Activated CD8-positive, alpha-beta T cell treated with anti-CD3 and anti-CD28 coated beads, Interleukin-2, amount 10 ng/mL, durations not matched to agents 7 days and 5 days (primary cell): ENCODE data around the gene MAP3K12. TPM values are rescaled to one million over a fixed set of nuclear protein-coding genes. Genes with fewer than 3 reads are reported as not detected.
A peak's percentile ranks its signal among the peaks of the same experiment; 100 is the strongest.

Experiments
- ATAC-seq: fragments of 150-1000 bp; cut with Tn5 transposase; one replicate; pipeline ENCODE4 v1.10.0; 2021; ENCODE audit warnings: moderate library complexity
- CTCF ChIA-PET: fragments of 350-600 bp; sonication (Branson Sonifier 250); formaldehyde crosslinking; loops from one replicate; lab custom pipeline; 2021; ENCODE audit warnings: antibody characterized with exemption; lab: Charles Lee
- POLR2A ChIA-PET: fragments of 350-600 bp; sonication (Branson Sonifier 250); formaldehyde crosslinking; loops from one replicate; lab custom pipeline; 2021; ENCODE audit warnings: antibody characterized with exemption; lab: Charles Lee
- DNase-seq: peaks from one replicate; pipeline ENCODE4 v3.0.0-alpha.2; 2020
- H3K27ac Mint-ChIP-seq: one replicate; pipeline ENCODE4 v1.8.0; 2021; ENCODE audit warnings: mild to moderate bottlenecking, mixed read lengths
- H3K27me3 Mint-ChIP-seq: one replicate; pipeline ENCODE4 v1.8.0; 2021; ENCODE audit warnings: low read depth, mixed read lengths
- H3K36me3 Mint-ChIP-seq: one replicate; pipeline ENCODE4 v1.8.0; 2021; ENCODE audit warnings: low read depth, mixed read lengths
- H3K4me1 Mint-ChIP-seq: one replicate; pipeline ENCODE4 v1.8.0; 2021; ENCODE audit warnings: low read depth, mixed read lengths
- H3K4me3 Mint-ChIP-seq: one replicate; pipeline ENCODE4 v1.8.0; 2021; ENCODE audit warnings: mild to moderate bottlenecking, mixed read lengths
- H3K9me3 Mint-ChIP-seq: one replicate; pipeline ENCODE4 v1.8.0; 2022; ENCODE audit warnings: mixed read lengths; ENCODE audit not compliant: insufficient read depth
- total RNA-seq, 2 experiments: library from RNA; stranded (reverse); gene quantifications; one replicate each; pipeline ENCODE4 v1.2.3, GENCODE V29; 2021

MAP3K12 gene
- total RNA-seq, 2 experiments from 2014 or later, result 22.7 to 22.9 TPM

GRCh38 chr12:53524476-53524875 is 25.2 kb upstream of the MAP3K12 start:
- CTCF ChIA-PET, result interaction anchor here (0.7 to 1.1 kb wide), 2 partner anchors 19 to 172 kb away, joined by 3 to 5 read pairs; no protein-coding TSS in a partner anchor

DNA sequence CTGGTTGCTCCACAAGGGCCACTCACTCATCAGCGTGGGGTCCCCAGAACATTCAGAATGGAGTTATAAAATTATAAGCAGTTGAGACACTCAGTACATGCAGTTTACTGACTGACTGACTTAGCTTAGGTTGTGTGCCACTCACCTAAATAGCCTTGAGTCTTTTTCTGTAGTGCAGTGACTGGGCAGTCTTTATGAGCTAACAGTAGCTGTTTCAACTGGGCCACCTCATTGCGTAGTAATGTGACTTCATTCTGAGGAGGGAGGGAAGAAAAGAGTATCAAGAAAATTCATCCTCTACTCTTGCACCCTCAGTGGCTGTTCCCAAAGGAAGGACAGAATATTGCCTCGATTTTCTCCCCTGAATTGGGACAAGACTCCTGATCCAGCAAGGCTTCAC is 23.9 kb upstream of the MAP3K12 start:
- peaks cover 19% of the 10 kb centered on the region for H3K36me3 Mint-ChIP-seq
- no peaks in the 10 kb centered on the region for H3K27me3 Mint-ChIP-seq
- no peak overlapping the region for H3K27ac Mint-ChIP-seq
- no peaks in the 10 kb centered on the region for H3K9me3 Mint-ChIP-seq
- no peak overlapping the region for H3K4me3 Mint-ChIP-seq
- CTCF ChIA-PET, result interaction anchor here (0.7 to 3.1 kb wide), 3 partner anchors 20 to 153 kb away, joined by 3 to 16 read pairs (median 3); partner anchors contain the start of genes ATP5MC2 and TARBP2
- peaks cover 2% of the 10 kb centered on the region for H3K4me1 Mint-ChIP-seq
- no peak for DNase-seq
- ATAC-seq, result no peak
- POLR2A ChIA-PET, result interaction anchor here (0.6 kb wide), 1 partner anchor 22 kb away, joined by 3 read pairs; no protein-coding TSS in a partner anchor

More at GRCh38 chr12:53524476-53524875, 25.2 kb upstream of the MAP3K12 start:
- ATAC-seq (no peak), DNase-seq (no peak)
- Mint-ChIP-seq H3K9me3 (no peaks in the 10 kb centered on the region), H3K4me3 (no peak overlapping the region), H3K27ac (no peak overlapping the region), H3K4me1 (peaks cover 2% of the 10 kb centered on the region), H3K36me3 (peaks cover 22% of the 10 kb centered on the region), H3K27me3 (no peaks in the 10 kb centered on the region)
- POLR2A ChIA-PET, result no interaction called here

- no peak overlapping the region for H3K4me3 Mint-ChIP-seq
- ATAC-seq (no peak), DNase-seq (no peak)
- ChIA-PET POLR2A (no interaction called here), CTCF (interaction anchor here (1.4 to 5.6 kb wide), 5 partner anchors 10 to 166 kb away, joined by 3 to 25 read pairs (median 5); no protein-coding TSS in a partner anchor)
- H3K27ac Mint-ChIP-seq, result no peak overlapping the region
- no peaks in the 10 kb centered on the region for H3K9me3 Mint-ChIP-seq
- H3K27me3 Mint-ChIP-seq, result no peaks in the 10 kb centered on the region
- peaks cover 45% of the 10 kb centered on the region for H3K36me3 Mint-ChIP-seq
- peaks cover 16% of the 10 kb centered on the region for H3K4me1 Mint-ChIP-seq
Measured at GRCh38 chr12:53518381-53518780, 19.1 kb upstream of the MAP3K12 start.

DNA sequence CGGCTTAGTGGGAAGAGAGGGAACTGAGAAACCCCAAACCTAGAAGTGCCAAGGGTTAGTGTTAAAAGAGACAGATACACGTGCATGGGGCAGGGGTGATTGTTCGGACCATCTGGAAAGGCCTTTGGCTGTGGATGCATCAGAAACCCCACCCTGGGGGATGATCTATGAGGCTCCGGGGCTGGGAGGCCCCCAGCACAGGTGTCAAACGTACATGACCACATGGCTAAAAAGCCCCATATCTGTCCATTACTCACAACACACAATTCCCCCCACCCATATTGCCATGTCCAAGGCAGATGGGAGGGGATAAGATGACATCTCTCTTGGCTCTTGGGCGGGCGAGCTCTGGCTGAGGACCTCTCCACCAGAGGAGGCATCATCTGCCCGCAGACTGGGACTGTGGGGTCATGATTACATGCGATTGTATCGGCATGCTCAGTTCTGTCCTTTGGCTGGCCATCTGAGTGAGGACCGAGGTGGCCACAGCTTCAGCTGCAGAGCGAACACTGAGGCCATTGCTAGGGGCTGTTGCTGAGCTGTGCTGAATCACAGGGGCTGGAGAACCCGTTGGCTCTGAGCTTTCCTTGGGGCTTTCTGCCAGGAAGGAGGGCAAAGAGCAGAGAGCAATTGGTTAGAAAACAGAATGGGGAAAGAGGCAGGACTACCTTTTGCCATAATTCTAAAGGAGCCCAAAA is 17.6 kb upstream of the MAP3K12 start:
- DNase-seq, result no peak
- ChIA-PET POLR2A (no interaction called here), CTCF (interaction anchor here (1.2 to 5.6 kb wide), 5 partner anchors 8 to 164 kb away, joined by 4 to 25 read pairs (median 10); partner anchors contain the start of gene ATP5MC2)
- H3K27ac Mint-ChIP-seq, result no peak overlapping the region
- peaks cover 16% of the 10 kb centered on the region for H3K4me1 Mint-ChIP-seq
- no peaks in the 10 kb centered on the region for H3K9me3 Mint-ChIP-seq
- no peaks in the 10 kb centered on the region for H3K27me3 Mint-ChIP-seq
- H3K36me3 Mint-ChIP-seq, result peaks cover 36% of the 10 kb centered on the region
- ATAC-seq, result no peak
- no peak overlapping the region for H3K4me3 Mint-ChIP-seq

DNA sequence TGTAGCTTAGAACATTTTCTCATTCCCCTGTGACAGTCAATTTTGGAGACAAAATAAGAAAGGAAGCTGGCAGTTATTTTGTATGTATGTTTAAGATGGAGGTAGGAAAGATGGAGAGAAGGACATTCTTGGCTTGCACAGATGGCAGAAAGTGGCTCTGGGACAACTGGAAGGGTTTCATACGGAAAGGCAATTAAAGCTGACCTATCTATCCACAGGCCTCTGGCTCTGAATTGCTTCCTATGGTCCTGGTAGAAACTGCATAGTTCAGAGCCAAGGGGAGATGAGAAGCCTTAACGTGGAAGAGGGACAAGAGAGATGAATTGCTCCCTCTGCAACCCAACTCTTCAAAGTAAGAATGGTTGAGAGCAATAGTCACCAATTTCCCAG is 16.0 kb upstream of the MAP3K12 start:
- no peak for ATAC-seq
- Mint-ChIP-seq H3K4me1 (peaks cover 20% of the 10 kb centered on the region), H3K36me3 (peaks cover 26% of the 10 kb centered on the region), H3K4me3 (no peak overlapping the region), H3K9me3 (no peaks in the 10 kb centered on the region), H3K27me3 (no peaks in the 10 kb centered on the region), H3K27ac (no peak overlapping the region)
- ChIA-PET POLR2A (no interaction called here), CTCF (interaction anchor here (0.6 to 2.4 kb wide), 7 partner anchors 15 to 337 kb away, joined by 3 to 10 read pairs (median 3); partner anchors contain the start of genes ATP5MC2 and TARBP2)
- no peak for DNase-seq

DNA sequence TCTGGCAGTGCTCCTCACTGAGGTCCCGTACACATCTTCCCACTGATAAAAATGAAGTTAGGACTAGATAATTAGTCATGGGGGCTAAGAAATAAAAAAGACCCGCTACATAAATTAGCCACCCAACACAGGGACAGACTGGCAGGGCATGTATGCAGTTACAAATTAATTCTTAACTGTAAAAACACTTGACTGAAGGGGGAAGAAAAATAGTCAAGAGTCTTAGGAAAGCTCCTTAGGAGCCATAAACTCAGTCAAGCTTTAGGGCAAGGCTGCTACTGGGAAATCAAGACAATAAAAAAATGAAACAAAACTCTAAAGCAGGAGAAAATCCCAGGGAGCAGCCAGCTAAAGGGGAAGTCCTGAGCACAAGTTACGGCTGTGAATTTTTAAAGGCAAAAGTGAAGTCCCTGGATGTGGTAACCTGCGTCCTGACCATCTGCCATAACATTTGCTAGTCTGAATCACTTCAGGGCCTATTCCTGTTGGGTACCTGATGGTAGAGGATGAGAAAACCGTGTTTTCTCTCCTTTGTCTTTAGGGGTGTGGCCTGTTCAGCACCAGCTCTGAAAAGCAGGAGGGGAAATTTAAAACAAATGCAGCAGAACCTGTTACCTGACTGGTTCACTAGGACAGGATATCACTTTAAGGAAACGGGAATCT is 15.5 kb upstream of the MAP3K12 start:
- ATAC-seq, result no peak
- DNase-seq, result no peak
- H3K4me1 Mint-ChIP-seq, result peaks cover 18% of the 10 kb centered on the region
- POLR2A ChIA-PET, result no interaction called here
- peaks cover 26% of the 10 kb centered on the region for H3K36me3 Mint-ChIP-seq
- H3K27ac Mint-ChIP-seq, result no peak overlapping the region
- no peak overlapping the region for H3K4me3 Mint-ChIP-seq
- no peaks in the 10 kb centered on the region for H3K27me3 Mint-ChIP-seq
- CTCF ChIA-PET, result interaction anchor here (1.3 to 2.4 kb wide), 5 partner anchors 14 to 162 kb away, joined by 3 to 10 read pairs (median 4); partner anchors contain the start of genes ATP5MC2 and TARBP2
- H3K9me3 Mint-ChIP-seq, result no peaks in the 10 kb centered on the region

GRCh38 chr12:53513712-53514410 is 14.6 kb upstream of the MAP3K12 start:
- peaks cover 23% of the 10 kb centered on the region for H3K4me1 Mint-ChIP-seq
- CTCF ChIA-PET, result no interaction called here
- peak overlapping the region; percentile 62 for H3K27ac Mint-ChIP-seq
- ATAC-seq, result no peak
- H3K27me3 Mint-ChIP-seq, result no peaks in the 10 kb centered on the region
- no peaks in the 10 kb centered on the region for H3K9me3 Mint-ChIP-seq
- H3K36me3 Mint-ChIP-seq, result peaks cover 26% of the 10 kb centered on the region
- no peak overlapping the region for H3K4me3 Mint-ChIP-seq
- POLR2A ChIA-PET, result interaction anchor here (0.6 kb wide), 1 partner anchor 192 kb away, joined by 3 read pairs; the partner anchor contains the start of gene AAAS
- DNase-seq, result no peak

DNA sequence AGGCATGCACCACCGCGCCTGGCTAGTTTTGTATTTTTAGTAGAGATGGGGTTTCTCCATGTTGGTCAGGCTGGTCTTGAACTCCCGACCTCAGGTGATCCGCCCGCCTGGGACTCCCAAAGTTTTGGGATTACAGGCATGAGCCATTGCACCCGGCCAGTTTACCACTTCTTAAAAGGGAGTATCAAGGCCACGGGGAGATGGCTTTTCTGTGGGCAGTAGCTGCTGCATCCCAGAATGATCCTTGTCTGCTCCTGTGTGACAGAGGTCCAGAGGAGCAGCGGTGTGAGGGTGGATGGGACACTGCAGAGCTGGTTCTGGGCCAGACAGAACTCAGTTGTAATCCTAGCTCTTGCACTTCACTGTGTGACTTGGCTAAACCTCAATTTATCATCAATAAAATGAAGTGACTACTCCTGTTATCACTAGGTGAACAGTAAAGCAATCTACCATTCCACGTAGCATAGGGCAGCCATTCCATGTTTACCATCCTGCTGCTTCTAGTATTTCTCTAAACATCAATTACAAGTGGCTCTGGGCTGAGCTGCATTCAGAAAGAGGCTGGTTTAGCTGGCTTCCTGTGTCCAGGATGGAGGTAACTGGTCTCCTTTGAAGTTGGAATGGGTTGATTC is 11.0 kb upstream of the MAP3K12 start:
- POLR2A ChIA-PET, result interaction anchor here (0.7 kb wide), 2 partner anchors 9 to 41 kb away, joined by 3 read pairs; partner anchors contain the start of gene TARBP2

GRCh38 chr12:53508534-53509170 is 9.4 kb upstream of the MAP3K12 start:
- ChIA-PET POLR2A (interaction anchor here (0.5 to 1.2 kb wide), 5 partner anchors 8 to 313 kb away, joined by 3 read pairs; no protein-coding TSS in a partner anchor), CTCF (interaction anchor here (0.6 to 5.0 kb wide), 33 partner anchors 9 to 1488 kb away, joined by 3 to 78 read pairs (median 5); partner anchors contain the start of genes AMHR2, ATF7, ATP5MC2 and MAP3K12)
- peaks cover 18% of the 10 kb centered on the region for H3K36me3 Mint-ChIP-seq
- H3K27me3 Mint-ChIP-seq, result no peaks in the 10 kb centered on the region
- DNase-seq (peak; percentile 91), ATAC-seq (peak; percentile 97)
- peak overlapping the region; percentile 81 for H3K27ac Mint-ChIP-seq
- no peaks in the 10 kb centered on the region for H3K9me3 Mint-ChIP-seq
- H3K4me3 Mint-ChIP-seq, result no peak overlapping the region
- peaks cover 18% of the 10 kb centered on the region for H3K4me1 Mint-ChIP-seq

More for the DNA sequence above, 11.0 kb upstream of the MAP3K12 start:
- no peak overlapping the region for H3K27ac Mint-ChIP-seq
- CTCF ChIA-PET, result interaction anchor here (0.9 to 5.0 kb wide), 8 partner anchors 9 to 412 kb away, joined by 3 to 78 read pairs (median 8); partner anchors contain the start of gene TARBP2
- ATAC-seq (no peak), DNase-seq (no peak)
- H3K36me3 Mint-ChIP-seq, result peaks cover 21% of the 10 kb centered on the region
- no peaks in the 10 kb centered on the region for H3K9me3 Mint-ChIP-seq
- H3K4me1 Mint-ChIP-seq, result peaks cover 21% of the 10 kb centered on the region
- H3K4me3 Mint-ChIP-seq, result no peak overlapping the region
- H3K27me3 Mint-ChIP-seq, result no peaks in the 10 kb centered on the region

- H3K27ac Mint-ChIP-seq, result peak overlapping the region; percentile 72
- ChIA-PET POLR2A (no interaction called here), CTCF (interaction anchor here (1.2 to 5.0 kb wide), 5 partner anchors 25 to 296 kb away, joined by 4 to 49 read pairs (median 12); no protein-coding TSS in a partner anchor)
- DNase-seq, result no peak
- H3K4me1 Mint-ChIP-seq, result peaks cover 19% of the 10 kb centered on the region
- no peak overlapping the region for H3K4me3 Mint-ChIP-seq
- no peaks in the 10 kb centered on the region for H3K27me3 Mint-ChIP-seq
- H3K9me3 Mint-ChIP-seq, result no peaks in the 10 kb centered on the region
- ATAC-seq, result no peak
- H3K36me3 Mint-ChIP-seq, result peaks cover 18% of the 10 kb centered on the region
Measured at GRCh38 chr12:53507603-53507885, 8.3 kb upstream of the MAP3K12 start.
